LNCAP (cell line): ENCODE results near the gene BTG2.

Source experiments
- TF ChIP-seq, protein P1 (sequence below): fragments of 450-650 bp; IDR thresholded peaks from 2 replicates; pipeline ENCODE4 v1.5.1; 2017; ENCODE audit warnings: mild to moderate bottlenecking

BTG2 gene

DNA sequence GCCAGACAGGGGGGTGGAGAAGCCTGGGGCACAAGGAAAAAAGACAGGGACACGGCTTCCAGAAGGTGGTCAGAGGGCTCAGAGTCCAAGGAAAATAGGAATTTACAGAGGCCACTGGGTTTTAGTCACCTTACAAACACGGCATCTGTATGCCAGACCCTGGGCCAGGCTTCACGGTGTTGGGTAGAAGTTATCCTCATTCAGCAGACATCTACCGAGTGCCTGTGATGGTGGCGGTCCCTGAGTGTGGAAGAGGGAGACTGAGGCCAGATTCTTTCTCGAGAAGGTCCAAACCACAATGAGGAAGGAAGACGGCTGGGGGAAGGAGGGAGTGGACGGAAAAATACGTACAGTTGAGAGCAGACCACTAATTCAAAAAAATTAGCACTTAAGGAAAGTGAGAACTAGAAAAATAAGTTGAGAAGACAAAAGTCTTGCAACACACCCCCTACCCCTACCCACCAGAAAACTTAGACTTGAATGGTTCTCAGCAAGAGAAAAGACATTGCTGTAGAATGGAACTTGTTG is 864 bp upstream of the BTG2 start:
- TF ChIP-seq, protein P1, sequence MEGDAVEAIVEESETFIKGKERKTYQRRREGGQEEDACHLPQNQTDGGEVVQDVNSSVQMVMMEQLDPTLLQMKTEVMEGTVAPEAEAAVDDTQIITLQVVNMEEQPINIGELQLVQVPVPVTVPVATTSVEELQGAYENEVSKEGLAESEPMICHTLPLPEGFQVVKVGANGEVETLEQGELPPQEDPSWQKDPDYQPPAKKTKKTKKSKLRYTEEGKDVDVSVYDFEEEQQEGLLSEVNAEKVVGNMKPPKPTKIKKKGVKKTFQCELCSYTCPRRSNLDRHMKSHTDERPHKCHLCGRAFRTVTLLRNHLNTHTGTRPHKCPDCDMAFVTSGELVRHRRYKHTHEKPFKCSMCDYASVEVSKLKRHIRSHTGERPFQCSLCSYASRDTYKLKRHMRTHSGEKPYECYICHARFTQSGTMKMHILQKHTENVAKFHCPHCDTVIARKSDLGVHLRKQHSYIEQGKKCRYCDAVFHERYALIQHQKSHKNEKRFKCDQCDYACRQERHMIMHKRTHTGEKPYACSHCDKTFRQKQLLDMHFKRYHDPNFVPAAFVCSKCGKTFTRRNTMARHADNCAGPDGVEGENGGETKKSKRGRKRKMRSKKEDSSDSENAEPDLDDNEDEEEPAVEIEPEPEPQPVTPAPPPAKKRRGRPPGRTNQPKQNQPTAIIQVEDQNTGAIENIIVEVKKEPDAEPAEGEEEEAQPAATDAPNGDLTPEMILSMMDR: no peak

DNA sequence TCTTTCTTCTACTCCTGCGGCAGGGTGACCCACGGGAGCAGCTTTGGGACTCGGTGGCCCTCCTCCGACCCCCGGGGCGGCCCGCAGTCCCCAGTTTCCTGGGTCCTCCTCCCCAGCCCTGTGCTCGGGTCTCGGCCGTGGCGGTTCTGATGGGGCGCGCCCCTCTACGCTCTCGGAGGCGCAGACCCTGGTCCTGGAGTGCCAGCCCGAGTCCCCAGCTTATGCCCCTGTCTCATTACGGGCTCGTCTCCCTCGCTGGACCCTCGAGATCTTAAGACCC is 430 bp downstream of the BTG2 start:
- TF ChIP-seq, protein P1: no peak

DNA sequence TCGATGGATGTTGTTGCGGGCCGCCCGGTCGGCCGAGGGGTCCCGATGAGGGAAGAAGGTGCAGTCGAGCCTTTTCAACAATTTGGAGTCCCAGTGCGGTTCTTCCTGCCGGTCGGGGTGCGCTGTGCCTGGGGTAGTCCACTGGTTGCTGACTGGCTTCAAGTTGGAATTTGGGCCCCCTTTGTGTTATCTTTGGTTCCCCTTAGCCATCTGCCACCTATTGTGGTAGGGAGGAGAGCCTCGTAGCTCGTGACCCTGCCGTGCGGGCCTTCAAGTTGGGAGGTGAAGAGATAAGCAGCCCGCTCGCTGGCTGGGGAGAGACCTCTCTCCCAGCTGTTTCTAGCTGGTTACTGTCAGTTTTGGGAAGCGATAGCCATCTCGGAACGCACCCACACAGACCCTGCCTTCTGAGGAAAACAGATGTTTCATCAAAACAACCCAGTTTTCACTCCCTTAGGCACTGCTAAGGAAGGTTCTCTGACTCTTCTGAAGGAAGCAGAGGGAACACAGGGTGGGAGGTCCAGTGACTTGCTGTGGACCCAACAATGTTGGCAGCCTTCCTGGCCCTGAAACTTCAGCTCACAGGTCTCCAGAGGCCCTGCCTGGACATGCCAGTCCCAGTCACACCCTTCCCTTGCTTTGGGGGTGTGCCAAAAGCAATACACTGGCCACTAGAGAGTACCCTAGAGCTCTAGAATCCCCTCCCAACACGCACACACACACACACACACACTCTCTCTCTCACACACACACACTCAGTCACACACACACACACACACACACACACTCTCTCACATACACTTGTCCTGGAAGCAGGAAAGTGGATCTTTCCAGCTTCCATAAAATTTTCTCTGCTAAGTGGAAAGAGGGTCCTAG is 1.0 kb downstream of the BTG2 start:
- TF ChIP-seq, protein P1: peak; percentile 34; the same call in 1 of the 2 replicates

DNA sequence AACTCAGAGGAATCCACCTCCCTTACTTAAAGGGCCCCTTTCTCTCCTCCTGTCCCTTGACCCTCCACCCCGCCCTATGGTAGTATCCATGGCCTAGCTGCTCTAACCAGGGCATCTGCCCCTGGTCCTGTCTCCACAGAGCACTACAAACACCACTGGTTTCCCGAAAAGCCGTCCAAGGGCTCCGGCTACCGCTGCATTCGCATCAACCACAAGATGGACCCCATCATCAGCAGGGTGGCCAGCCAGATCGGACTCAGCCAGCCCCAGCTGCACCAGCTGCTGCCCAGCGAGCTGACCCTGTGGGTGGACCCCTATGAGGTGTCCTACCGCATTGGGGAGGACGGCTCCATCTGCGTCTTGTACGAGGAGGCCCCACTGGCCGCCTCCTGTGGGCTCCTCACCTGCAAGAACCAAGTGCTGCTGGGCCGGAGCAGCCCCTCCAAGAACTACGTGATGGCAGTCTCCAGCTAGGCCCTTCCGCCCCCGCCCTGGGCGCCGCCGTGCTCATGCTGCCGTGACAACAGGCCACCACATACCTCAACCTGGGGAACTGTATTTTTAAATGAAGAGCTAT is 1.7 kb downstream of the BTG2 start:
- TF ChIP-seq, protein P1: no peak

DNA sequence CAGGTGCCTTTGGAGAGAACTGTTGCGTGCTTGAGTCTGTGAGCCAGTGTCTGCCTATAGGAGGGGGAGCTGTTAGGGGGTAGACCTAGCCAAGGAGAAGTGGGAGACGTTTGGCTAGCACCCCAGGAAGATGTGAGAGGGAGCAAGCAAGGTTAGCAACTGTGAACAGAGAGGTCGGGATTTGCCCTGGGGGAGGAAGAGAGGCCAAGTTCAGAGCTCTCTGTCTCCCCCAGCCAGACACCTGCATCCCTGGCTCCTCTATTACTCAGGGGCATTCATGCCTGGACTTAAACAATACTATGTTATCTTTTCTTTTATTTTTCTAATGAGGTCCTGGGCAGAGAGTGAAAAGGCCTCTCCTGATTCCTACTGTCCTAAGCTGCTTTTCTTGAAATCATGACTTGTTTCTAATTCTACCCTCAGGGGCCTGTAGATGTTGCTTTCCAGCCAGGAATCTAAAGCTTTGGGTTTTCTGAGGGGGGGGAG is 2.4 kb downstream of the BTG2 start:
- TF ChIP-seq, protein P1: no peak

DNA sequence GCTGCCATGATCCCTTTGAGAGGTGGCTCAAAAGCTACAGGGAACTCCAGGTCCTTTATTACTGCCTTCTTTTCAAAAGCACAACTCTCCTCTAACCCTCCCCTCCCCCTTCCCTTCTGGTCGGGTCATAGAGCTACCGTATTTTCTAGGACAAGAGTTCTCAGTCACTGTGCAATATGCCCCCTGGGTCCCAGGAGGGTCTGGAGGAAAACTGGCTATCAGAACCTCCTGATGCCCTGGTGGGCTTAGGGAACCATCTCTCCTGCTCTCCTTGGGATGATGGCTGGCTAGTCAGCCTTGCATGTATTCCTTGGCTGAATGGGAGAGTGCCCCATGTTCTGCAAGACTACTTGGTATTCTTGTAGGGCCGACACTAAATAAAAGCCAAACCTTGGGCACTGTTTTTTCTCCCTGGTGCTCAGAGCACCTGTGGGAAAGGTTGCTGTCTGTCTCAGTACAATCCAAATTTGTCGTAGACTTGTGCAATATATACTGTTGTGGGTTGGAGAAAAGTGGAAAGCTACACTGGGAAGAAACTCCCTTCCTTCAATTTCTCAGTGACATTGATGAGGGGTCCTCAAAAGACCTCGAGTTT is 3.1 kb downstream of the BTG2 start:
- TF ChIP-seq, protein P1: no peak

DNA sequence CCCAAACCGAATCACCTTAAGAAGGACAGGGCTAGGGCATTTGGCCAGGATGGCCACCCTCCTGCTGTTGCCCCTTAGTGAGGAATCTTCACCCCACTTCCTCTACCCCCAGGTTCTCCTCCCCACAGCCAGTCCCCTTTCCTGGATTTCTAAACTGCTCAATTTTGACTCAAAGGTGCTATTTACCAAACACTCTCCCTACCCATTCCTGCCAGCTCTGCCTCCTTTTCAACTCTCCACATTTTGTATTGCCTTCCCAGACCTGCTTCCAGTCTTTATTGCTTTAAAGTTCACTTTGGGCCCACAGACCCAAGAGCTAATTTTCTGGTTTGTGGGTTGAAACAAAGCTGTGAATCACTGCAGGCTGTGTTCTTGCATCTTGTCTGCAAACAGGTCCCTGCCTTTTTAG is 3.6 kb downstream of the BTG2 start:
- TF ChIP-seq, protein P1: no peak
